PFSK-1 (cell line): ENCODE measurements around the gene ZNF775.

Source experiments
- FOXP2 ChIP-seq: optimal IDR thresholded peaks from 2 replicates; pipeline ENCODE3; 2011; ENCODE audit warnings: borderline replicate concordance, control low read depth, inconsistent platforms; ENCODE audit not compliant: insufficient read depth; ENCODE audit errors: extremely low read length, extremely low read depth
- REST ChIP-seq, 2 experiments: IDR thresholded peaks; 2 replicates each; pipeline versions ENCODE4 v1.6.1 to v1.8.0; 2011 to 2012; ENCODE audit warnings: low read depth in 2 of 2, low read length in 2 of 2, control low read depth in 1 of 2, inconsistent platforms in 1 of 2, mild to moderate bottlenecking in 1 of 2, moderate library complexity in 1 of 2; ENCODE audit not compliant: insufficient read depth in 1 of 2
- SIN3A ChIP-seq: IDR thresholded peaks from 2 replicates; pipeline ENCODE4 v1.6.1; 2012; ENCODE audit warnings: mild to moderate bottlenecking, low read length, moderate library complexity, borderline replicate concordance; ENCODE audit not compliant: insufficient read depth

- TF ChIP-seq SIN3A (no peak), FOXP2 (no peak), REST (IDR thresholded peaks at IDR 0.05; ENCODE audit: insufficient read depth in 1 of 2, low read depth in 2 of 2, low read length in 2 of 2) (no peak)
These were observed 38.1 kb downstream of the ZNF775 start for GRCh38 chr7:150417239-150417638.
